Kidney tubule cell (primary cell): ENCODE results near the gene TMEM221.
"Not testable (repeated sequence)": the region's sequence is repeated elsewhere in the genome, so short reads cannot be mapped to it uniquely, and the experiment has no call there.

Experiments
- DNase-seq: peaks from one replicate; pipeline ENCODE4 v3.0.0-alpha.2; 2018; ENCODE audit warnings: low spot score

Gene TMEM221

DNA sequence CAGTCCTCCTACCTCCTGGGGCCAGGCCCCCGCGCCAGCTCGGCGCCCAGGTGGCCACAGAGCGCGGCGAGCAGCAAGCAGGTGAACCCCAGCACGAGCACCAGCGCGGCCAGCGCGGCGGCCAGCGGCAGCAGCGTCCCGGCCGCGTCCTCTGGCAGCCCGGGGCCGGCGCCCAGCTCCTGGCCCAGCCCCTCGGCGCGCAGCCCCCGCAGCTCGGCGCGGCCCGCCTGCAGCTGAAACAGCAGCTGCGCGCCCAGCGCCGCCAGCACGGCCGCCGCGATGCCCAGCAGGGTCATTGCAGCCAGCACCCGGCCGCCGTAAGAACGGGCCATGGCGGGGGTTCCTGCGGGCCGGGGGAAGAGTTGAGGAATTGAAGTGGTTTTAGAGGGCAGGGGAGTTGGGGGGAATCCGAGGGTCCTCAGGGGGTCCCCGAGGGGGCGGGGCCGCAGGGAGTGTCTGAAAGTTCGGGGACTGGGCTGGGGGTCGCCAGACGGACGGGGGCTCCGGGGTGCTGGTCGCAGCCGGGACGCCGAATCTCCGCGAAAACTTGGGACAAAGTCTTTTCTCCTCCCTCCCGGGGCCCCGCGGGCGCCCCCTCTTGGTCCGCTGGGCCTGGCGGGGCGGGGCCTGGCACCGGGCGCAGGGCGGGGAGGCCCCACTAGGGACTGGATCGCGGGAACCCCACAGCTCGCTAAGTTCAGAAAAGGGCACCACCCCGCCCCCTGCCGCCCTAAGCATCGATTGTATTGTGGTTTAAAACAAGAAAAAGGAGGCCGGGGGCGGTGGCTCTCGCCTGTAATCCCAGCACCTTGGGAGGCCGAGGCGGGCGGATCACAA is at the start of gene TMEM221:
TMEM221 (minus strand) TSS at position 538 of the 837 bp plus-strand sequence; CDS start at position 332, 206 bp downstream.
- DNase-seq, result no peak

DNA sequence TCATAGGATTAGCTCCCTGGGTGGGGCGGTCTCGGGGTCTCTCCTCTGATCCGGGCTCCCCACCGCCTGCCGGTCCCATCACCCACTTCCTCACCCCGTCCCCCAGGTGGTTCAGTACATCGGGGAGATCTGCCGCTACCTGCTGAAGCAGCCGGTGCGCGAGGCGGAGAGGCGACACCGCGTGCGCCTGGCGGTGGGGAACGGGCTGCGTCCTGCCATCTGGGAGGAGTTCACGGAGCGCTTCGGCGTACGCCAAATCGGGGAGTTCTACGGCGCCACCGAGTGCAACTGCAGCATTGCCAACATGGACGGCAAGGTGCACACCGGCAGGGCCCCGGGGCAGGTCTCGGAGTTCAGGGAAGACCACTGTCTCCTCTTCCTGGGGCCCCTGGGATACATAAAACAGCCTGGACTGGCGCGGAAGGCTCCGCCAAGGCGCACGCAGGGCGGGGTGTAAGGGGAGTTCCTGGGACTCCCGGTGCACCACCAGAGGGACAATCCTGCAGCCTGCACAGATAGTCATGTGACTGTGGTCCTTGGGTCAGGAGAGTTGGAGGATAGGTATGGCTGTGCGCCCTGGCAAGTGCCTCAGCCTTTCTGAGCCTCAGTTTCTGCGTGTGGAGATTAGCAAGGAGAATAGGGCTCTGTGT is 48.8 kb upstream of the TMEM221 start:
- DNase-seq, result no peak

- peak; percentile 75 for DNase-seq
These were observed 48.0 kb upstream of the TMEM221 start for GRCh38 chr19:17496337-17496997.

- no peak for DNase-seq
These were observed 47.3 kb upstream of the TMEM221 start for GRCh38 chr19:17495639-17496296.

DNA sequence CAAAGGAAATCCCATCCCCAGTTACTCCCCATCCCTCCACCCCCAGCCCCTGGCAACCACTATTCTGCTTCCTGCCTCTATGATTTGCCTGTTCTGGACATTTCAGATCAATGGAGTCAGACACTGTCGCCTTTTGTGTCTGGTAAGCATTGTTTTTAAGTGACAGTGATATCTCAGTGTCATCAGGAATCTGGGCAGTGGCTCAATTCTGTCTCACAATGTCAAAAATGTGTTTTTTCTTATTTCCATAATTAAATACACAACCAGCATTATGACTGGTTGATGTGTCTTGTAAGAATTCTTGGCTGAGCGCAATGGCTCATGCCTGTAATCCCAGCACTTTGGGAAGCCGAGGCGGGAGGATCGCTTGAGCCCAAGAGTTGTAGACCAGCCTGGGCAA is 42.8 kb upstream of the TMEM221 start:
- no peak for DNase-seq

- no peak for DNase-seq
These were observed 41.9 kb upstream of the TMEM221 start for GRCh38 chr19:17490411-17490810.

DNA sequence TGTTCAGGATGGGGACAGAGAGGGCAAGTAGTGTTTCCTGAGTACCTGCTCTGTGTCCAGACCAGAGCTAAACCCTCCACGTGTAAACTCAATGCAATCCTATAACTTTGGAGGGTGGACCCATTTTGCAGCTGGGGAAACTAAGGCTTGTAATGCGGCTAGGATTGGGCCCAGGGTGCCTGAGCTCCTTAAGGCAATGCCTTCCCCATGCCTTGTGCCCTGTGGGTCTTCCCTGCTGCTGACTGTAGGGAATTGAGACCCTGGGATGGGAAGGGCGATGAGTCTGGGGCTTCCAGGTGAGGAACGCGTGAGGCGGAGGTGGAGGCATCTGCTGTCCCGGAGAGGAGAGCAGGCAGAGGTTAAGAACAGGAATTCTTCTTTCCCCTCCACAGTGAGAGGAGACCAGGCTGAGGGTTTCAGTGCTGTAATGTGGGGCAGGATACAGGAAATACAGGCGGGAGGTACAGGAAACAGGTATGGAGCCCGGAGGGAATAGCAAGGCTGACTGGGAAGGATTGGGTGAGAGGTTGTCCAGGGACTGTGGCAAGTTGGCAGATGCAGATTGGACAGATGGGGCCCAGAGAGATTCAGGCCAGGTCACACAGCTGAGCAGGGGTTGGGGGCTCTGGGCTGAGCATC is 41.0 kb upstream of the TMEM221 start:
- DNase-seq, result no peak

DNA sequence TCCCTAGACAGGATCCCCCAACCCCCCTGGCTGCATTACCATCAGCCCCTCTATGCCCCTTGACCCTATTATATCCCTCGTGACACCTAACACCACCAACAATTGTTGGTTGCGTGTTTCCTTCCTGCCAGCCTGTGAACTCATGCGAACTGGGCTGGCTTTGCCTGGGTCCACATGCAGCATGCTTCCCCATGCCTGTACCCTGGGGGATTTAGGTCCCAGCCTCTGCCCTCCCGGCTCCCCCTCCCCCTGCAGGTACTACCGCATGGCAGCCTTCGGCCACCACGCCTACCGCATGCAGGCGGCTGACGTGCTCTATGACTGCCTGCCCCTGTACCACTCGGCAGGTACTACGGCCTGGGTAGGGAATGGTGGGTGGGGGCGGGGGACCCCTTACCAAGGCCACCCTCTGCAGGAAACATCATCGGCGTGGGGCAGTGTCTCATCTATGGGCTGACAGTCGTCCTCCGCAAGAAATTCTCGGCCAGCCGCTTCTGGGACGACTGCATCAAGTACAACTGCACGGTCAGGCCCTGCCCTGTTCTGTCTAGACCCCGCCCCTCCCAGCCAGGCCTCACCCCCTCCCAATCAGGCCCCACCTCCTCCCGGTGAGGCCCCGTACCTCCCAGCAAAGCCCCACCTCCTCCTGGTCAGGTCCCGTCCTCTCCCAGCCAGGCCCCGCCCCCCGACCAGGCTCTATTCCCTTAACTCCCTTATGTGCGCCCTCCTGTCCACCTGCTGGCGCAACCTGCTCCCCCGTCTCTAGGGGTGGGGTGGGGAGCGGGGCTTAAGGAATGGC is 40.3 kb upstream of the TMEM221 start:
- DNase-seq, result peak; percentile 48

DNA sequence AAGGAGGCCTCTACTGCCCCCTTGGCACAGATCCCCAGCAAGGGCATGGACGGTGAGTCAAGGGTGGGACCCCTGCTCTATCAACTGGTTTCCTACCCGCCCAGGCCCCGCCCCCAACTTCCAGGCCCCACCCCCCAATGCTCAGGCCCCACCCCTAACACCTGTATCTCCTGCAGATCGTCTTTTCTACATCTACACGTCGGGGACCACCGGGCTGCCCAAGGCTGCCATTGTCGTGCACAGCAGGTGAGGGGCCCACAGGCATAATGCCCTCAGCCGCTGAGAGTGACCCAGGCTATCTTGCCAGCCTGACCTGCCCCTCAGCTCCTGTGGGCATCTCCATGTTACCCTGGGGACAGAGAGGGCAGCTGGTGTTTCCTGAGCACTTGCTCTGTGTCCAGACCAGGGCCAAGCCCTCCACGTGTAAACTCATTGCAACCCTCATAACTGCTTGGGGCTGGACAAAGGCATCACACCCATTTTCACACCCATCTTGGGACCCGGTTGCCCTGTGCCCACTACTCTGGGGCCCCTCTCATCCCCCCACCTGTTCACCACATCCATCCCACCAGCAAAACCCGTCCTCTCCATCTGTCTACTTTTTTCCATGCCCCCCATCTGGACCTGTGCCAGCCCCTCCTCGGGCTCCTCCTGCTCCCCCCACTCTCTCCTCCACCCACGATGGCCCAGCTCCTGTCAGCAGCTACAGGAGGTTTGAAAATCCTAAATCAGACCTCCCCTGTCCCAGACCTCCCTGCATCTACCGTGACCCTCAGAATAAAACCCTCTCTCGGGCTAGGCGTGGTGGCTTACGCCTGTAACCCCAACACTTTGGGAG is 39.0 kb upstream of the TMEM221 start:
- DNase-seq, result no peak

GRCh38 chr19:17486545-17487240 is 38.2 kb upstream of the TMEM221 start:
- DNase-seq, result no peak

DNA sequence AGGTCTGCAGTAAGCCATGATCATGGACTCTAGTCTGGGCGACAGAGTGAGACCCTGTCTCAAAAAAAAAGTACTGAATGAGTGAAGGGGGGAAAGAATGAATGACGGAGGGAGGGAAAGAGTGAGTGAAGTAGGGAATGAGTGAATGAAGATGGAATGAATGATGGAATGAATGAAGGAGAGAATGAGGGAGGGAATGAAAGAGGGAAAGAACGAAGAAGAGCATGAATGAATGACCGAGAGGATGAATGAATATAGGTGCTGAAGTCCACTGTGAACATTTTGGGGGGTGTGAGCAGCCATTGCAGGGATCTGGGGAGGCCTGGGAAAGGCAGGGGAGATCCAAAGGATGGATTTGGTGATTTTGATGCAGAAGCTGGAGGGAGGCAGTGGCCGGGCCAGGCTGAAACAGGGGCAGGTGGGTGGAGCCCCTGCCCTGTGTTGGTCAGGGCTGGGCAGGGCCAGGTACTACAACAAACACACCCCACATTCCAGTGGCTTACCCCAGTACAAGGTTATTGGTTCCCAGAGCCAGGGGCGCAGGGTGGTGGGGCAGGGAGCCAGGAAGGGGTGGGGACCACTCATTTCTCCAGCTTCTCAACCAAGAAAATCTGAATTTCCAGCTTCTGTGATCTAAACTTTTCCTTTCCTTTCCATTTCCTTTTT is 36.2 kb upstream of the TMEM221 start:
- no peak for DNase-seq

GRCh38 chr19:17483605-17484002 is 35.1 kb upstream of the TMEM221 start:
- no peak for DNase-seq

DNA sequence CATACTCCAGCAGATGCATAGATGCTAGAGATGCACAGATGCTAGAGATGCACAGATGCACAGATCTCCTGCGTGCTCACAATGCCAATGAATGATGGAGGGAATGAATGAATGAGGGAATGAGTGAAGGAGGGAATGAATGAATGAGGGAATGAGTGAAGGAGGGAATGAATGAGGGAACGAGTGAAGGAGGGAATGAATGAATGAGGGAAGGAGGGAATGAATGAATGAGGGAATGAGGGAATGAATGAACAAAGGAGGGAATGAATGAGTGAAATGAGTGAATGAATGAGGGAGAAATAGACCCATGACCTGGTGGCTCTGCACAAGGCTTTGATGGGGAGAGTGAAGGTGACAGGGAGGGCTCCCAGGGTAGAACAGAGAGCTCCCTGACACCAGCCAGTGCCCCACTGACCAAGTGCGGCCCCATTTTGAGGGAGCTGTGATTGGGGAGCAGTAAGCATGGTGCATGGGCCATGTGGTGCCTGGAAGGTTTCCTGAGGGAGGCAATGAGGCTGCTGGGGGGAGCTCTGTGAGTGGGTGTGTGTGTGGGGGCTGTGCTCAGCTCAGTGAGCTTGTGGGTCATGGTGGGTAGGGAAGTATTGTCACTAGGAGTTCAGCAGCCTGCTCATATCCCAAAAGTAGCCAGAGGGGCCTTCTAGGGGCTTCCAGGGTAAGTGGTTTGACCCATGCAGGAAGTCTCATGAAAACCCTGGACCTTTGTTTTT is 34.6 kb upstream of the TMEM221 start:
- DNase-seq, result no peak

DNA sequence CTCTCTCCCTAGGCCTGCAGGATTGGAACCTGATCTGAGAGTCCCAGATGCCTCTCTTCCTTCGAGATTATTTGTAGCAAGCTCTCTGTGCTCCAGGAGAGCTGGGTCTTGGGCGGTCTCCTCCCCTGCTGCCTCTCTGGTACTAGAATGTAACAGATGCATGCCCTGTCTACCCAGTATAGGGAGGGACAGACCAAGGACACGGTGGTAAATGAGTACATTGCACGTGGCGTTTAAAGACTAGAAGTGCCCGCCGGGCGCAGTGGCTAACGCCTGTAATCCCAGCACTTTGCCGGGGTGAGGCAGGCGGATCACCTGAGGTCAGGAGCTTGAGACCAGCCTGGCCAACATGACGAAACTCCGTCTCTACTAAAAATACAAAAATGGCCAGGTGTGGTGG is 33.5 kb upstream of the TMEM221 start:
- no peak for DNase-seq

DNA sequence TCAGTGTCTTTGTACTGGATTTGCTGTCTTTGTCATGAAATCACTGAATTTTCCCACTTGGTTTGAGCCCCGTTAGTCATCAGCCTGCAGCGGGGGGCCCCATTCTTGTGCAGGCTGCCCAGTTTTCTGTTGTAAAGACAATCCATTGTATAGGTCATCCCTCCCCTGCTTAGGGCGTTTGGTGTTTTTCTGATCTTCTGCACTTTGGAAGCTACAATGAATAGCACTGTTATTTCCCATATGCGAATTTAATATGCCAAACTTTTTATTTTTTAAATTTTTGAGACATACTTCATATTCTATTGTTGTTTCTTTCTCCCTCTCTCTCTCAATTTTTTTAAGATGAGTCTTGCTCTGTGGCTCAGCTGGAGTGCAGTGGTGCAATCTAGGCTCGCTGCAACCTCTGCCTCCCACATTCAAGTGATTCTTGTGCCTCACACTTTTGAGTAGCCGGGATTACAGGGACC is 30.9 kb upstream of the TMEM221 start:
- DNase-seq, result no peak

GRCh38 chr19:17475541-17476115 is 27.2 kb upstream of the TMEM221 start:
- no peak for DNase-seq

- DNase-seq, result not testable (repeated sequence)
These were observed 26.6 kb upstream of the TMEM221 start for GRCh38 chr19:17475011-17475540.

- peak; percentile 57 for DNase-seq
These were observed 24.6 kb upstream of the TMEM221 start for GRCh38 chr19:17473041-17473440.
